CD4-positive, alpha-beta T cell treated with Interleukin-17A for 1 hour (primary cell): Measurements from ENCODE around the gene ATP6AP1.
A peak's percentile ranks its signal among the peaks of the same experiment; 100 is the strongest.
"Not testable (repeated sequence)": the region's sequence is repeated elsewhere in the genome, so short reads cannot be mapped to it uniquely, and the experiment has no call there.

Source experiments
- DNase-seq: peaks from one replicate; pipeline ENCODE4 v3.0.0-alpha.2; 2020

The ATP6AP1 gene

DNA sequence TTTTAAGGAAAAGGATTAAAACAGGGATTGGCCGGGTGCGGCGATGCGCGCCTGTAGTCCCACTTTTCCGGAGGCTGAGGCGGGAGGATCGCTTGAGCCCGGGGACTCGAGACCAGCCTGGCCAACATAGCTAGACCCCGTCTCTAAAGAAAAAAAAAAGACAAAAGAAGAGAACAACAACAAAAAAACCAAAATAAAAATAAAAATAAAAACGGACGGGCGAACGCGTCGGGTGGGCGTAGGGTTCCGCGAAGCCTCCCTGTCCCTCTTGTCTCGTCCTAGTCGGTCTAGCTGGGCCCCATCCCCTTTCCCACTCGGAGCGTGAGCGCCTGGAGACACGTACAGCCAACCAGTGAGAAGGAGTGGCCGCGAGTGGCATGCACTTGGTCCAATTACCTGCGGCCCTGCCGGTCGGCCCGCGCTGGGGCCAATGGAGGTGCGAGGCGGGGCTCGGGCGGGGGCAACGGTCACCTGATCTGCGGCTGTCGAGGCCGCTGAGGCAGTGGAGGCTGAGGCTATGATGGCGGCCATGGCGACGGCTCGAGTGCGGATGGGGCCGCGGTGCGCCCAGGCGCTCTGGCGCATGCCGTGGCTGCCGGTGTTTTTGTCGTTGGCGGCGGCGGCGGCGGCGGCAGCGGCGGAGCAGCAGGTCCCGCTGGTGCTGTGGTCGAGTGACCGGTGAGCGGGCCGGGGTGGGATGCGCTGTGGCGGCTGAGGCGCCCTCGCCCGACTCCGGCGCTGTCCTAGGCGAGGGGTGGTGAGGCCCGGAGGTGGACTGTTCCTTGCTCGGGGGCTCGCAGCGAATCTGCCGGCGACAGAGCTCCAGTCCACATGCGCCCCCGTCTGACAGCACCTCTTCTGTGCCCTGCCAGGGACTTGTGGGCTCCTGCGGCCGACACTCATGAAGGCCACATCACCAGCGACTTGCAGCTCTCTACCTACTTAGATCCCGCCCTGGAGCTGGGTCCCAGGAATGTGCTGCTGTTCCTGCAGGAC is at the start of gene ATP6AP1:
Gene ATP6AP1 (plus strand): TSS at position 502 of the 996 bp plus-strand sequence. CDS start 16 bp downstream, at position 518.
- peak; percentile 92 for DNase-seq

GRCh38 chrX:154378799-154379568 is 49.5 kb upstream of the ATP6AP1 start, which contains the start of gene EMD:
TSS of gene EMD (plus strand) at chrX:154379295. CDS start at chrX:154379485, 190 bp downstream.
- peak; percentile 98 for DNase-seq

GRCh38 chrX:154379569-154379951 is 48.9 kb upstream of the ATP6AP1 start:
- DNase-seq, result no peak

DNA sequence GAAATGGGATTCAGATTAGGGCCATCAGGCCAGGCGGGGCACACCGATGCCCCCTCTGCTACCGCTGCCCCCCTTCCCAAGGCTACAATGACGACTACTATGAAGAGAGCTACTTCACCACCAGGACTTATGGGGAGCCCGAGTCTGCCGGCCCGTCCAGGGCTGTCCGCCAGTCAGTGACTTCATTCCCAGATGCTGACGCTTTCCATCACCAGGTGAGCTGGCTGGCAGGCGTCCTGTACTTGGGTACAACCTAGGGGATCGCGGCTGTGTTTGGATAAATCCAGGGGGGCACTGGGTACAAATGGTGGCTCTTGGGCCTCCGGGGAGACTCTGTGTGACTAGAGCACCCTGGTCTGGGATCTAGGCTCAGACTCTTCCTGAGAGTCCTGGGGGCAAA is 48.3 kb upstream of the ATP6AP1 start:
- DNase-seq, result peak; percentile 0

DNA sequence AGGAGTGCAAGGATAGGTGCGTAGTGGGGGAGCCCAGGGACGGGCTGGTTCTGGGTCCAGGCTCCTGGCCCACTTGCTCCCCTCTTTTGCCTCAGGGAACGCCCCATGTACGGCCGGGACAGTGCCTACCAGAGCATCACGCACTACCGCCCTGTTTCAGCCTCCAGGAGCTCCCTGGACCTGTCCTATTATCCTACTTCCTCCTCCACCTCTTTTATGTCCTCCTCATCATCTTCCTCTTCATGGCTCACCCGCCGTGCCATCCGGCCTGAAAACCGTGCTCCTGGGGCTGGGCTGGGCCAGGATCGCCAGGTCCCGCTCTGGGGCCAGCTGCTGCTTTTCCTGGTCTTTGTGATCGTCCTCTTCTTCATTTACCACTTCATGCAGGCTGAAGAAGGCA is 47.7 kb upstream of the ATP6AP1 start:
- DNase-seq, result no peak

DNA sequence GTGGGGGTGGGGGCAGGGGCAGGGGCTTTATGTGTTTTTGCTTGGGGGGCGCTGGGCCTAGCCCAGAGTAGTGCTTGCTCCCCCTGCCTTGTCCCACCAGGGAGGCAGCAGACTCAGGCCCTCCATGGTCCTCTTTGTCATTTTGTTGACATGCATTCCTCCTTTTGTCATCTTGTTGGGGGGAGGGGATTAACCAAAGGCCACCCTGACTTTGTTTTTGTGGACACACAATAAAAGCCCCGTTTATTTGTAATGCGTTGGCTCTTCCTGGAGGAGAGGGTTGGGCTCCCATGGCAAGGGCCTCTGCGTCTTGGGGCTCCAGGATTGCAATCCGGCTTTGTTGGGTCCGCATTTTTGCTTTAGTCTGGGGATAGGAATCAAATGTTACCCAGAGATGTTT is 47.2 kb upstream of the ATP6AP1 start:
- no peak for DNase-seq

- DNase-seq, result no peak
These were observed 45.9 kb upstream of the ATP6AP1 start for GRCh38 chrX:154382483-154383069.

DNA sequence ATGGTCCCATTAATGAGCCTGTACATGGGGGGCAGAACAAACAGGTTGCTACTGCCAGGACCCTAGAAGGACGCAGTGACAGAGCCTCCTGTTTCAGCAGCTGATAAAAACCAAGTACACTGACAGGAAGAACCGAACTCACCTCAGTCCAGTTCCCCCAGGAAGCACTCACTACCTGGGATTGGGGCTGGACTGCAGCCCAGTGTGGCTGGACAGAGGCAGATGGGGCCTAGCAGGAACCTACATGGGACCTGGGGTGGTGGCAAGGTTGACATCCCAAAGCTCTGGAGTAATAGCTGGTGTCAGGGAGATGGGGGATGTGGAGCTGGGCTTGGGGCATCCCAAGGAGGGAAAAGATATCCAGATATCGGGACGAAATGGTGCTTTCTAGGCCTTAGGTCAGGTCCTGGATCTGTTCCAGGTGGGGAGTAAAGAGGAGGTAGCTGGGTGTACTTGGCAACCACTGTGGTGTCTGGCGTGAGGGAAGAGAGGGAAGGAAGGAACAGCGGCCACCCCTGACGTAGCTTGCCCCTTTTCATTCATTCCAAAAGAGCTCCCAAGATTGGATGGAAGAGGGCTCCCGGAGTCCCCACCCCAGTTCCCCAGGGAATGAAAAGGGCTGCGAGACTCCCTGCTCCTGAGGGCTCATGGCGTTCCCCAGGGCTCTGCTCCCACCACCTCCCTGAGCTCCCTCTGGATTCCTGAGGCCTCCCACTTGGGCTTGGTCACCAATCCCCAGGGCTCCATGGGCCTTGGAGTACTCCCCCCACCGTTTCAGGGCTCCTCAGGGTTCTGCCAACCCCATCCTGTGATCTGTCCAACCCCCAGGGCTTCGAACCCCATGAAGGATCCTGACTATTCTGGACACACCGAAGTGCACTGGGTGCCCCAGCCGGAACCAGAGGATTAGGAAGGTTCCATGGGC is 44.9 kb upstream of the ATP6AP1 start:
- no peak for DNase-seq

DNA sequence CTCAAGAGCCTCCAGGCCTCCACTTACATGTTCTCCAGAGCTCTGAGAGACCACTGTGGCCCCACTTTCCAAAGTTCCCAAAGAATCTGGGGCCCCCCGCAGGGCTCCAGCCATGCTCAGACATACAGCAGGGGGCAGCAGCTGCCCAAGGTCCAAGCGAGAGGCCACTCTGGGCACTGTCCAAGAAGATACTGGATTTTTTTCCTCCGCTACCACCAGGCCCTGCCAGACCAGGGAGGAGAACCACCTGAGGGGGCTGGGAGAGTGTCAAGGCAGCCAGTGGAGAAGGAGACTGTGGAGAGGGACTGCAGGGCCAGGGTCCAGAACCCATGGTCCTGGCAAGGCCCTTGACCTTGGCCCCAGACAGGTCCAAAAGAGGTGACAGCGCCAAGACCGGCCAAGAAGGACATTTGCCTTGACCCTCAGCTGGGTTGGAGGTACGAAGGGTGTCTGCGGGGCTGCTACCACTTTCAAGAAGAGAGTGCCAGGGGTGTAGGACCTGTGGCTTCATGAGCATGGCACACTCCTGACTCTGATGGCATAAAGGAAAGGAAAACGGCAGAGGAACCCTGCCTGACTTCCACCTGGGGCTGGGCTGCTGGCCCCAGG is 44.1 kb upstream of the ATP6AP1 start:
- DNase-seq, result no peak

- not testable (repeated sequence) for DNase-seq
These were observed 40.4 kb upstream of the ATP6AP1 start for GRCh38 chrX:154388094-154388493.

DNA sequence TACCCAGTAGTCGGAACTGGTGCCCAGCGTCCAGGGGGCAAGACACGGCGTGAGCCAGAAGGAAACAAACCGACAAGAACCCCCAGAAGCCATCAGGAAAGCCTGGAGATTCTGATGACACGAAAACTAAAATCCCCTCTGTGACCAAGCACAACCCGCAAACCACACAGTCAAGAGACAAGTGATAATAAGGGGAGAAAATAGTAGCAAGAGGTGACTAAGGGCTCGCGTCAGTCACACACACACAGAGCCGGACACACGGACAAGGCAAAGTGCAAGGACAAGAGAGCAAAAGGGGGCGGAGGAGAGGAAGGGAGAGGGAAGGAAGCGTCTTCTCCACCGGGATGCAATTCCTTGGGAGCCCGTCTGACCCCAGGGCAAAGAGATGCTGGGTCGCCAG is 39.8 kb upstream of the ATP6AP1 start:
- DNase-seq, result not testable (repeated sequence)

- peak; percentile 51 for DNase-seq
These were observed 38.4 kb upstream of the ATP6AP1 start for GRCh38 chrX:154389812-154390747.

DNA sequence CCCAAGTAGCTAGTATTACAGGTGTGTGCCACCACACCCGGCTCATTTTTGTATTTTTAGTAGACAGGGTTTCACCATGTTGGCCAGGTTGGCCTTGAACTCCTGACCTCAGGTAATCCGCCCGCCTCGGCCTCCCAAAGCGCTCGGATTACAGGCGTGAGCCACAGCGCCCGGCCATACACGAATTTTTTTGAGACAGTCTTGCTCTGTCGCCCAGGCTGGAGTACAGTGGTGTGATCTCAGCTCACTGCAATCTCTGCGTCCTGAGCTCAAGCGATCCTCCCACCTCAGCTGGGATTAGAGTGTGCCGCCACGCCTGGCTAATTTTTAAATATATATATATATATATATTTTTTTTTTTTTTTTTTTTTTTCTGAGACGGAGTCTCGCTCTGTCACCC is 32.1 kb upstream of the ATP6AP1 start:
- DNase-seq, result not testable (repeated sequence)

GRCh38 chrX:154396973-154397887 is 31.2 kb upstream of the ATP6AP1 start:
- peak; percentile 67 for DNase-seq

DNA sequence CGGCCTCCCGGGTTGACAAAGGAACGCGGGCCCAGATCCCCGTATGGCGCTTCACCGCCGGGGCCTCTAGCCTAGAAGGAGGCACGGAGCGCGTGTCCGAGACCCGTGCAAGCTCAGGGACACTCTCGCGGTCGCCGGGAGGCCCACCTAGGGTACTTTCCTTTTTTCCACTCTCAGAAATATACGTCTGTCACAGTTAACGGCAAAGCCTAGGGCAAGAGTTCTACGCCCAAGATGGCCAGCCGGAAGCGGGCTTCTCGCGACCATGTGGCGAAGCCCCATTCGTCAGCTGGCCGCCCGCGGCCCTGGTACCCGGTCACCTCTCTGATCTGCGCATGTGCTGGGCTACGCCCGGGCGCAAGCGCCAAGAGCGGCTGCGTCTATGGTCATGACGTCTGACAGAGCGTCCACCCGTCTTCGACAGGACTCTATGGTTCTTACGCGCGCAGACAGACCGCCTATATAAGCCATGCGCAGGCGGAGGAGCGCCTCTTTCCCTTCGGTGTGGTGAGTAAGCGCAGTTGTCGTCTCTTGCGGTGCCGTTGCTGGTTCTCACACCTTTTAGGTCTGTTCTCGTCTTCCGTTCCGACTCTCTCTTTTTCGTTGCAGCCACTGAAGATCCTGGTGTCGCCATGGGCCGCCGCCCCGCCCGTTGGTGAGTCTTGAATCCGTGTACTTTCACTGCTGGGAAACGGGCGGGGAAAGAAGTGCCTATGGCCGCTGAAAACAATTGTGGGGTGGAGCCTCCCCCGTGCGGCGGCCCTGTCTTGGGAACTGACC is 30.4 kb upstream of the ATP6AP1 start, which contains the start of gene RPL10:
Gene RPL10 (plus strand): TSS at position 490 of the 780 bp plus-strand sequence. CDS start 143 bp downstream, at position 633.
- DNase-seq, result peak; percentile 95

- peak; percentile 88 for DNase-seq
These were observed 29.6 kb upstream of the ATP6AP1 start for GRCh38 chrX:154398668-154399526.
